ENCODE results near the gene NASP.

NASP gene

DNA sequence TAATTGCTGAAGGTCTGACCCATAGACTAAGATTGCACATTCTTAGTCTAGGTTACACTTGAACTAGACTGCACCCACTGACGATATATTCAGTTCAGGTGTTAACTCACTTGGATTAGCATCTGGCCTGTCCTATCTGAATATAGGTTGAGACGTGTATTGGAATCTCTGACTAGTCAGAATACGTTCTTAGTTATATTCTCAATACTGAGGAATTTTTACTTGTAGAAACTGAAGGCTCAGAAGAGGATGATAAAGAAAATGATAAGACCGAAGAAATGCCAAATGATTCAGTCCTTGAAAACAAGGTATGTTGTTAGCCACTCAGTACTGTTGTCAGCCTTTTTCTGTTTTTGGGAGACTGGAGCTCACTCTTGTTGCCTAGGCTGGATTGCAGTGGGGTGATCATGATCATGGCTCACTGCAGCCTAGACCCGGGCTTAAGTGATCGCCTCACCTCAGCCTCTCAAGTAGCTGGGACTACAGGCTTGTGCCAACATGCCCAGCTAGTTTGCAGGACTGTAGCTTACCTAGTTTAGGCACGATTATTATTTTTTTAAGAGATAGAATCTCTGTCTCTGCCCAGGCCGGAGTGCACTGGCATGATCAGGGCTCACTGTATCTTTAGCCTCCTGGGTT, 29.2 kb downstream of the NASP start:
- no peak for TF ChIP-seq Cebpa-rat (IDR thresholded peaks at IDR 0.05)
- H3K9me3 ChIP-seq, result no peaks in the 10 kb centered on the region
- no peak overlapping the region for H3K27ac ChIP-seq
- no peak overlapping the region for H3K9ac ChIP-seq
- peaks cover 9% of the 10 kb centered on the region for H3K4me1 ChIP-seq
- peaks cover 87% of the 10 kb centered on the region for H4K20me1 ChIP-seq
- no peak overlapping the region for H3K4me3 ChIP-seq
- peaks cover 100% of the 10 kb centered on the region for H3K36me3 ChIP-seq
- H3K27me3 ChIP-seq, result no peaks in the 10 kb centered on the region
- no peak overlapping the region for H3K4me2 ChIP-seq

DNA sequence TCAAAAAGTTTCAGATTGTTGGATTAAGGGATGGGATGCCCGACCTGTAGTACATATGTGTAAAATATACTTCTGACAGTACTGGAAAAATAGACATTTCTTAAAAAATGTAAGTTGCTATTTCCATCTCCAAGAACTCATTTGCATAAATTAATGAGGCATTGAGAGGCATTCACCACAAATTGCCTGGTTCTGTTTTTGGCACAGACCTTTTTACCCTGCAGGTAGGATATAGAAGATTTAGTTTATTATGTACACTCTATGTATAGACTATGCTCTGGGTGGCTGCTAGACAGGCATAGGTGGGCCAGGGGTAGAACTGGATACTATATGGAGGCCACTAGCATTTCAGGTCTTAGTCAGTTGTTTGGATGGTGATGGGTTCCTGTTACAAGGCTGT, 32.0 kb downstream of the NASP start:
- Histone ChIP-seq H4K20me1 (peaks cover 87% of the 10 kb centered on the region), H3K36me3 (peaks cover 100% of the 10 kb centered on the region), H3K27me3 (no peaks in the 10 kb centered on the region), H3K4me1 (no peaks in the 10 kb centered on the region; the same call in 1 of the 2 replicates), H3K9ac (no peak overlapping the region), H3K4me2 (no peak overlapping the region), H3K9me3 (no peaks in the 10 kb centered on the region), H3K4me3 (no peak overlapping the region), H3K27ac (no peak overlapping the region)
- no peak for TF ChIP-seq Cebpa-rat (IDR thresholded peaks at IDR 0.05)

GRCh38 chr1:45617618-45618017, 33.8 kb downstream of the NASP start:
- Histone ChIP-seq H3K9ac (no peak overlapping the region), H3K4me2 (no peak overlapping the region), H3K27ac (no peak overlapping the region), H3K27me3 (no peaks in the 10 kb centered on the region), H4K20me1 (peaks cover 88% of the 10 kb centered on the region), H3K4me1 (no peaks in the 10 kb centered on the region; the same call in 1 of the 2 replicates), H3K4me3 (no peak overlapping the region), H3K36me3 (peaks cover 92% of the 10 kb centered on the region), H3K9me3 (no peaks in the 10 kb centered on the region)
- no peak for TF ChIP-seq Cebpa-rat (IDR thresholded peaks at IDR 0.05)

DNA sequence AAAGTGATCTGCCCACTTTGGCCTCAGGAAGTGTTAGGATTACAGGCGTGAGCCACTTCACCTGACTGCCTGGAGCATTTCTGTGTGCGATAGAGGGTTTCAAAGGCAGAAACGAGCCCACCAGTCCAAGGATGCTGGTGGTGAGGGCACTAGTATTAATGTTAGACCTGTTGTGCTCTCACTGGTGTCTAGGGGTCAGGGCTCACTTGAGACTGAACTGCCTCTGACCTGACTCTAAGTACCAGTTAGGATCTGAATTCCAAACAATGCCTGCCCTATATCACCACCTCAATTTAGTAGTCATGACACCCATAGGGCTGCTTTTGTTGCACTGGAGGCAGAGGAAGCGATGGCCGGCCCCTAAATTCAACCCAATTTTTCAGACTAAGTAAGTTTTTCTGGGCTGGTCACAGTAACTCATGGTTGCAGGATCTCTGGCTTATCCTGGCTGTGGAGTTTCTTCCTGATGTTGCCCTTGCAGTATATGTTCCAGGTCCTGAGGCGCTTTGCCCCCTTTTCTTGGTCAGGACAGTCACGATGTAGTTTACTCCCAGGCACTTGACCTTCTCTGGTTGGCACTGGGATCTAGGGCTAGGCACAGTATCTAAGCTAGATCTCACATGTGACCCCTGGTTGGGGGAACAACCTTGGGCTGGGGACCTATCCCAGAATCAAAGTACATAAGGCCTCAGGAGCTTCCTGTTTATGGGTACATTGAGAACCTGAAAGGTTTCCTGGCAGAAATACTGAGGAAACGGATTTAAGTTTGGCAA, 35.5 kb downstream of the NASP start:
- TF ChIP-seq Cebpa-rat (IDR thresholded peaks at IDR 0.05), result no peak
- Histone ChIP-seq H3K27ac (no peak overlapping the region), H3K4me1 (no peaks in the 10 kb centered on the region; the same call in 1 of the 2 replicates), H3K4me3 (no peak overlapping the region), H4K20me1 (peaks cover 76% of the 10 kb centered on the region), H3K36me3 (peaks cover 91% of the 10 kb centered on the region), H3K9me3 (no peaks in the 10 kb centered on the region), H3K9ac (no peak overlapping the region), H3K27me3 (no peaks in the 10 kb centered on the region), H3K4me2 (no peak overlapping the region)

DNA sequence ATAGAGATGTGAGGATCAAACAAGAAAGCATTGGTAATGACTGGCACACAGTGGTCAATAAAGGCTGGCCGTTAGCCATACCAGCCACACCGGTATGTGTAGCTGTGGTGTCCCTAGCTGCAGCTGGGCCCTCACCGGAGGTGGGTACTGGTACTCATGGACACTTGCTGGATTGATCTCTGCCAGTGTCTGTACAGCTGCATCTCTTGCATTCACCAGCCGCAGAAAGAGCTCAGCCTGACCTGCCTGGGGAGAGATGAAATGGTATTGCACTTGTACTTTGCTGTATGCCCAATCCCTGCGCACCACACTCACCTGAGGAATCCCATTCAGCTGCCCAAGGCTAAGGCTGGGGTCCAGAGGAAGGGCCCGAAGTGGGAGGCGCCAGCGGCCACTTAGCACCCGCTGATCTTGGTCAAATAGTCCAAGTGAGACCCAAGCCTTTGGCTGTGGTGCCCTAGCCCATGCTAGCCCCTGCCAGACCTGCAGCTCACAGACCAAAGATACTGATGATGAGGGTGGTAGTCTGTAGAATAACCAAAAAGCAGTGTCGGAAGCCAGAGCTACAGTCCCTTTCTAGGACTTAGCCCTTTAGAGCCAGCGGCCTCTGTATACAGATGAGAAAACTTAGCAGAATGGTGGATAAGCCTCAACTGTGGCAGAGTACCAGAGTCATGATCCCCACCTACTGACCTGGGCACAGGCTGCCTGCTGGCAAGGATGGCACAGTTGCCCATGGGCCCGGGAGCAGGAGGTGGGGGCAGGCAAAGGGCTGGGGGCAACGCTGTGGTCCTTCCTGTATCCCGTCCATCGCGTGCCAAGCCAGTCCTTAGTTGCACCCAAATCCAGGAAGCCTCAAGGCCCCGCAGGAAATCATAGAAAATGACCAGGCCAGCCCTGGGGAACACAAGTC, 37.0 kb downstream of the NASP start:
- no peaks in the 10 kb centered on the region for H3K9me3 ChIP-seq
- TF ChIP-seq Cebpa-rat (IDR thresholded peaks at IDR 0.05), result no peak
- H3K9ac ChIP-seq, result no peak overlapping the region
- H4K20me1 ChIP-seq, result peaks cover 65% of the 10 kb centered on the region
- H3K4me2 ChIP-seq, result no peak overlapping the region
- no peaks in the 10 kb centered on the region for H3K27me3 ChIP-seq
- peaks cover 91% of the 10 kb centered on the region for H3K36me3 ChIP-seq
- no peak overlapping the region for H3K4me3 ChIP-seq
- no peak overlapping the region for H3K27ac ChIP-seq
- H3K4me1 ChIP-seq, result no peaks in the 10 kb centered on the region; the same call in 1 of the 2 replicates

- Histone ChIP-seq H3K36me3 (peaks cover 91% of the 10 kb centered on the region), H3K4me2 (no peak overlapping the region), H3K27ac (no peak overlapping the region), H3K9me3 (no peaks in the 10 kb centered on the region), H3K4me1 (no peaks in the 10 kb centered on the region), H3K9ac (no peak overlapping the region), H4K20me1 (peaks cover 60% of the 10 kb centered on the region), H3K27me3 (no peaks in the 10 kb centered on the region), H3K4me3 (no peak overlapping the region)
- no peak for TF ChIP-seq Cebpa-rat (IDR thresholded peaks at IDR 0.05)
Measured at GRCh38 chr1:45621501-45621836, 37.6 kb downstream of the NASP start.

DNA sequence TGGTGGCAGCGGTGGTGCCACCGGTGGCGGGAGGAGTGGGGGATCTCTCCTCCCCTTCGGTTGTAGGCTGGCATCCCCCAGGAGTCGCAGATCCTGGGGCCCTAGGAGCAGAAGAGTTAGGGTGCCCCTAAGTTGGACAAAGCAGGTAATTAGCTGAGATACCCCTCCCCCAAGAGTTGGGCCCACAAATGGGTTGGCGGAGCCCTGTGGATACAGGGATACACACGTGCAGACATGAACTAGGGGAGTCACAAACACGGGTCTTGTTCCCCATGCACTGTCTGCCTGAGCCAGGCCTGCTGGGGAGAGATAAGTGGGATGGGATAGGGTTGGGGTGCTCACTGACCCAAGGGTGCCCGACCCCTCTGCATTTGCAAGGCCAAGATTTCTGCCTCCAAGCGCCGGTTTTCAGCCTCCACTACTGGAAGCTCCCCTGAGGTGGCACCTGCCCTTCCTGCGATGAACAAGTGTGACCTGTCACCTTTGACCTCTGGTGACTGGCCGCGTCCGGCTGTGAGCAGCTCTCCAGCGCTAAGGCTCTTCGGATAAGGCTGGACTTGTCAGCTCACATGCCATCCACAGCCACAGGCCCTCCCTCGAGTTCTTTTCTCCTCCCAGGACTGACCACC, 38.2 kb downstream of the NASP start:
- Histone ChIP-seq H3K27me3 (no peaks in the 10 kb centered on the region), H3K4me3 (no peak overlapping the region), H3K36me3 (peaks cover 91% of the 10 kb centered on the region), H3K27ac (no peak overlapping the region), H3K9me3 (no peaks in the 10 kb centered on the region), H3K4me1 (no peaks in the 10 kb centered on the region), H4K20me1 (peaks cover 56% of the 10 kb centered on the region), H3K4me2 (no peak overlapping the region), H3K9ac (no peak overlapping the region)
- no peak for TF ChIP-seq Cebpa-rat (IDR thresholded peaks at IDR 0.05)

DNA sequence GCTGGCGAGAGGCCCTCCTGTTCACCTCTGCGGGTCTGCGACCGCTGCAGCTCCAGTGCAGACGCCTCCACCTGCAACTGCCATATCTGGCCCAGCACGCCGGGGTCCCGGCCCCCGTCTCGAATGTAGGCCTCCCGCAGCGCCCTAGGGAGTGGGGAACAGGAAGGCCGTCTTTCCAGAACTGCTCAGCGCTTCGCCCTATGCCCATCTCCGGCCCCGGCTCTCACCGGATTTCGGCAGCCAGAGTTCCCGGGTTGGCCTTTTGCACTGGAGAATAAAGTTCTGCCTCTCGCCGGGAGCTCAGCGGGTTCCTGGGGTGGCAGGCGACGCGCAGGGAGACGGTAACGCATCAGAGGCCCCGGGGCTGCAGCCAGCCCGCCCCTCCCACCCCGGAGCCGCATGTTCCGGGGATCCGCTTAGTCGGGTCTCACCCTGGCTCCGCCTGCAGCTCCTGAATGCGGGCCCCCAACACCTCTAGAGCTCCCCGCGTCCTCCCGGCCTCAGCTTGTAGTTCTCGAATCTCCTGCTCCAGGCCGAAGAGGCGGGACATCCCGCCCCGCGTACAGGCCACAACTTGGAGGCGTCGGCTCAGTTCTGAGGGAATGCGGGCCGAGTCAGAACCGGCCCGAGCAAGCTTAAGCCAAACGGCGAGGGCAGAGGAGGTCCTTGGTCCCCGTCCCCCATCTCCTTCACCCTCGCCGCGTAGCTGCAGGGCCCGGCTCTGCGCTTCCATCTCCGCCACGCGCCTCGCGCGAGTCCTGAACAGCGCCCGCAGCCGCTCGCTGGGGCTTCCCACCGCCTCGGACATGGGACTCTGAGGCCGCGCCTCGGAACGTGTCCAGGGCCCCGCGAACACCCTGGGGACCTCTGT, 38.9 kb downstream of the NASP start:
- H3K27ac ChIP-seq, result no peak overlapping the region
- no peak overlapping the region for H3K4me3 ChIP-seq
- no peaks in the 10 kb centered on the region for H3K9me3 ChIP-seq
- H3K4me1 ChIP-seq, result no peaks in the 10 kb centered on the region
- peaks cover 48% of the 10 kb centered on the region for H4K20me1 ChIP-seq
- H3K27me3 ChIP-seq, result no peaks in the 10 kb centered on the region
- peaks cover 89% of the 10 kb centered on the region for H3K36me3 ChIP-seq
- TF ChIP-seq Cebpa-rat (IDR thresholded peaks at IDR 0.05), result no peak
- H3K4me2 ChIP-seq, result no peak overlapping the region
- H3K9ac ChIP-seq, result no peak overlapping the region

- no peaks in the 10 kb centered on the region for H3K27me3 ChIP-seq
- no peaks in the 10 kb centered on the region for H3K4me1 ChIP-seq
- H3K36me3 ChIP-seq, result peaks cover 89% of the 10 kb centered on the region
- H3K9ac ChIP-seq, result no peak within 1 kb of the TSS
- peaks cover 36% of the 10 kb centered on the region; the same call in 1 of the 2 replicates for H4K20me1 ChIP-seq
- no peak within 1 kb of the TSS for H3K27ac ChIP-seq
- H3K9me3 ChIP-seq, result no peaks in the 10 kb centered on the region
- no peak for TF ChIP-seq Cebpa-rat (IDR thresholded peaks at IDR 0.05)
- H3K4me3 ChIP-seq, result no peak within 1 kb of the TSS
- no peak within 1 kb of the TSS for H3K4me2 ChIP-seq
Measured at GRCh38 chr1:45623972-45624371, 40.1 kb downstream of the NASP start, which contains the start of gene CCDC17. Gene CCDC17 (minus strand): TSS chr1:45624054. CDS start chr1:45623909, 145 bp downstream.

Measured in BLaER1 (cell line).